H1 (cell line): ENCODE data around the gene CEACAM8. TPM values are rescaled to one million over a fixed set of nuclear protein-coding genes. Genes with fewer than 3 reads are reported as not detected.

Experiments
- CTCF ChIA-PET: fragments of 300-600 bp; sonication (Branson Sonifier 250); formaldehyde crosslinking; loops from one replicate; lab custom pipeline; 2021; ENCODE audit not compliant: partially characterized antibody; lab: Charles Lee
- POLR2A ChIA-PET: fragments of 300-600 bp; sonication (Branson Sonifier 250); formaldehyde crosslinking; loops from one replicate; lab custom pipeline; 2021; ENCODE audit warnings: inconsistent platforms; ENCODE audit not compliant: partially characterized antibody; lab: Charles Lee
- DNase-seq, 2 experiments: peaks; one replicate each; pipeline versions ENCODE4 v3.0.0 to v3.0.0-alpha.2; 2010 to 2022; ENCODE audit warnings: low spot score in 2 of 2, low read depth in 1 of 2, mixed read lengths in 1 of 2
- FAIRE-seq: peaks from 2 replicates; lab custom pipeline; 2011; peaks lifted over from hg19 to GRCh38; lab: Jason Lieb, UNC
- H2AFZ ChIP-seq: 2 replicates; pipeline ENCODE4 v1.8.1; 2012; ENCODE audit warnings: low read length, inconsistent platforms
- H2AK5ac ChIP-seq: 2 replicates; pipeline ENCODE4 v1.6.1; 2013; ENCODE audit warnings: low read depth, low read length
- H2BK120ac ChIP-seq: replicated peaks from 2 replicates; pipeline ENCODE3; 2013; ENCODE audit warnings: low read depth, low read length, inconsistent platforms
- H2BK12ac ChIP-seq: 2 replicates; pipeline ENCODE4 v1.6.1; 2013; ENCODE audit warnings: low read depth, low read length
- H2BK15ac ChIP-seq: 2 replicates; pipeline ENCODE4 v1.6.1; 2013; ENCODE audit warnings: low read length
- H2BK20ac ChIP-seq: 2 replicates; pipeline ENCODE4 v1.6.1; 2013; ENCODE audit warnings: low read length
- H2BK5ac ChIP-seq: 2 replicates; pipeline ENCODE4 v1.6.1; 2013; ENCODE audit warnings: low read depth, low read length
- H3K14ac ChIP-seq: 2 replicates; pipeline ENCODE4 v1.6.1; 2013; ENCODE audit warnings: inconsistent platforms; ENCODE audit not compliant: insufficient read length
- H3K18ac ChIP-seq: 2 replicates; pipeline ENCODE4 v1.6.1; 2013; ENCODE audit warnings: low read length; ENCODE audit errors: extremely low read depth
- H3K23ac ChIP-seq: 2 replicates; pipeline ENCODE4 v1.6.1; 2013; ENCODE audit warnings: inconsistent platforms; ENCODE audit not compliant: insufficient read length
- H3K23me2 ChIP-seq: 2 replicates; pipeline ENCODE4 v1.6.1; 2013; ENCODE audit warnings: low read depth, low read length
- H3K27ac ChIP-seq: 2 replicates; pipeline ENCODE4 v1.6.1; 2011; ENCODE audit warnings: low read depth, low read length, inconsistent platforms
- H3K27me3 ChIP-seq, 4 experiments: replicated peaks in 1 of 4; 1 replicate in 1 of 4; 2 replicates in 3 of 4; pipeline versions ENCODE4 v1.6.1 to v1.8.1; 2011 to 2013; ENCODE audit warnings: low read length in 3 of 4, mild to moderate bottlenecking in 3 of 4, inconsistent platforms in 2 of 4, mixed read lengths in 2 of 4, moderate library complexity in 1 of 4; ENCODE audit not compliant: control insufficient read depth in 3 of 4, insufficient read depth in 3 of 4; ENCODE audit errors: extremely low read depth in 1 of 4
- H3K36me3 ChIP-seq, 4 experiments: 2 replicates each; pipeline versions ENCODE4 v1.6.1 to v1.8.1; 2011 to 2013; ENCODE audit warnings: mild to moderate bottlenecking in 4 of 4, low read length in 3 of 4, moderate library complexity in 2 of 4, control low read depth in 1 of 4, inconsistent platforms in 1 of 4; ENCODE audit not compliant: insufficient read depth in 4 of 4, control insufficient read depth in 2 of 4
- H3K4ac ChIP-seq: replicated peaks from 2 replicates; pipeline ENCODE3; 2013; ENCODE audit warnings: low read length, low read depth, mixed read lengths, inconsistent platforms; ENCODE audit not compliant: insufficient read length
- H3K4me1 ChIP-seq, 4 experiments: replicated peaks in 1 of 4; 1 replicate in 1 of 4; 2 replicates in 3 of 4; pipeline versions ENCODE4 v1.6.1 to v1.8.1; 2011 to 2013; ENCODE audit warnings: low read length in 3 of 4, inconsistent platforms in 2 of 4, mixed read lengths in 1 of 4; ENCODE audit not compliant: insufficient read depth in 4 of 4, control insufficient read depth in 3 of 4
- H3K4me2 ChIP-seq, 2 experiments: 2 replicates each; pipeline versions ENCODE4 v1.6.1 to v1.8.1; 2011 to 2013; ENCODE audit warnings: low read depth in 2 of 2, low read length in 2 of 2, control low read depth in 1 of 2, inconsistent platforms in 1 of 2, mild to moderate bottlenecking in 1 of 2; ENCODE audit not compliant: insufficient read depth in 1 of 2
- H3K4me3 ChIP-seq, 4 experiments: fragments of 200-600, 300-600 bp in 1 of 4; sonication (generic), shearing (Covaris generic), sonication (Bioruptor Twin) in 1 of 4; 2 replicates each; pipeline versions ENCODE4 v1.5.1 to v1.8.1; 2011 to 2016; ENCODE audit warnings: low read length in 4 of 4, low read depth in 3 of 4, control low read depth in 2 of 4, inconsistent platforms in 2 of 4, mild to moderate bottlenecking in 2 of 4, mixed read lengths in 1 of 4, moderate library complexity in 1 of 4; ENCODE audit not compliant: insufficient read depth in 2 of 4; ENCODE audit errors: extremely low read depth in 1 of 4
- H3K56ac ChIP-seq: replicated peaks from 2 replicates; pipeline ENCODE3; 2013; ENCODE audit warnings: low read depth, mild to moderate bottlenecking, mixed read lengths, low read length, inconsistent platforms; ENCODE audit not compliant: insufficient read length
- H3K79me1 ChIP-seq: 2 replicates; pipeline ENCODE4 v1.6.1; 2013; ENCODE audit warnings: low read depth, low read length, control low read depth
- H3K79me2 ChIP-seq, 2 experiments: 2 replicates each; pipeline versions ENCODE4 v1.6.1 to v1.8.1; 2012 to 2013; ENCODE audit warnings: low read length in 2 of 2, mild to moderate bottlenecking in 2 of 2, inconsistent platforms in 1 of 2; ENCODE audit not compliant: insufficient read depth in 2 of 2, control insufficient read depth in 1 of 2
- H3K9ac ChIP-seq, 4 experiments: replicated peaks in 1 of 4; 1 replicate in 1 of 4; 2 replicates in 3 of 4; pipeline versions ENCODE4 v1.6.1 to v1.8.1; 2011 to 2013; ENCODE audit warnings: low read depth in 3 of 4, low read length in 3 of 4, control low read depth in 2 of 4, mild to moderate bottlenecking in 2 of 4, moderate library complexity in 2 of 4, inconsistent platforms in 1 of 4; ENCODE audit errors: extremely low read depth in 1 of 4
- H3K9me3 ChIP-seq, 2 experiments: 2 replicates each; pipeline versions ENCODE4 v1.6.1 to v1.8.1; 2012 to 2013; ENCODE audit warnings: mild to moderate bottlenecking in 2 of 2, moderate library complexity in 2 of 2, control low read depth in 1 of 2, inconsistent platforms in 1 of 2, low read depth in 1 of 2, low read length in 1 of 2, mixed read lengths in 1 of 2; ENCODE audit not compliant: insufficient read depth in 2 of 2
- H4K20me1 ChIP-seq, 2 experiments: replicated peaks in 1 of 2; 2 replicates each; pipeline versions ENCODE3 to v1.8.1; 2011 to 2013; ENCODE audit warnings: inconsistent platforms in 2 of 2, low read length in 2 of 2, mild to moderate bottlenecking in 1 of 2; ENCODE audit not compliant: insufficient read depth in 2 of 2, control insufficient read depth in 1 of 2
- H4K5ac ChIP-seq: 2 replicates; pipeline ENCODE4 v1.6.1; 2013; ENCODE audit warnings: low read length, low read depth, mixed read lengths, inconsistent platforms; ENCODE audit not compliant: insufficient read length
- H4K8ac ChIP-seq: 2 replicates; pipeline ENCODE4 v1.8.0; 2013; ENCODE audit warnings: mild to moderate bottlenecking, moderate library complexity, low read length, inconsistent platforms; ENCODE audit not compliant: insufficient read depth; ENCODE audit errors: extremely low read depth
- H4K91ac ChIP-seq: replicated peaks from 2 replicates; pipeline ENCODE3; 2013; ENCODE audit warnings: low read length, mixed read lengths, inconsistent platforms; ENCODE audit not compliant: insufficient read length
- CBX5 ChIP-seq: fragments of 300-800, 300-1000 bp; sonication (generic); IDR thresholded peaks from 2 replicates; pipeline ENCODE4 v1.7.1; 2016; ENCODE audit warnings: antibody characterized with exemption, low read length, low read depth
- CREB1 ChIP-seq: IDR thresholded peaks from 2 replicates; pipeline ENCODE4 v1.6.1; 2012; ENCODE audit warnings: inconsistent platforms
- JUN ChIP-seq: IDR thresholded peaks from 2 replicates; pipeline ENCODE4 v1.6.1; 2011; ENCODE audit warnings: low read depth, mild to moderate bottlenecking, improper control_type of control experiment, low read length
- JUND ChIP-seq: IDR thresholded peaks from 2 replicates; pipeline ENCODE4 v1.6.1; 2011; ENCODE audit warnings: mild to moderate bottlenecking, improper control_type of control experiment, low read length
- MAFK ChIP-seq: IDR thresholded peaks from 2 replicates; pipeline ENCODE4 v1.6.1; 2012; ENCODE audit warnings: low read depth, mild to moderate bottlenecking, improper control_type of control experiment, low read length
- NANOG ChIP-seq: IDR thresholded peaks from 2 replicates; pipeline ENCODE4 v1.6.1; 2011; ENCODE audit warnings: low read length, low read depth, mild to moderate bottlenecking, inconsistent platforms; ENCODE audit not compliant: insufficient read depth, poor library complexity, severe bottlenecking
- POU5F1 ChIP-seq: IDR thresholded peaks from 2 replicates; pipeline ENCODE4 v1.6.1; 2011; ENCODE audit warnings: low read depth, mild to moderate bottlenecking, low read length, moderate library complexity
- WGBS, 2 experiments: shearing (Covaris generic) in 1 of 2; methylation state at CpG; one replicate each; pipeline versions ENCODE4 v1.1.6 to v1.1.7; 2013 to 2015; ENCODE audit warnings: low lambda C conversion rate in 2 of 2, mixed read lengths in 2 of 2, inconsistent platforms in 1 of 2, low coverage in 1 of 2, missing lambda C conversion rate in 1 of 2; ENCODE audit not compliant: insufficient replicate concordance in 2 of 2, insufficient coverage in 1 of 2, insufficient read length in 1 of 2; ENCODE audit errors: extremely low coverage in 1 of 2, missing lambda C conversion rate in 1 of 2; 5-methylcytosine and 5-hydroxymethylcytosine counted together
- polyA plus RNA-seq, 7 experiments: library from polyadenylated mRNA; depleted of rRNA in 3 of 7; stranded (reverse) in 5 of 7; unstranded in 2 of 7; fragments of >200 nt in 5 of 7; fragments of 200-250 nt in 2 of 7; gene quantifications; 1 replicate in 5 of 7; 2 replicates in 1 of 7; 4 replicates in 1 of 7; pipeline versions ENCODE4 v1.2.1 to v1.2.3, GENCODE V29; 2011 to 2013; ENCODE audit warnings: missing spikeins in 2 of 7, mixed read lengths in 2 of 7
- total RNA-seq: library from RNA; stranded (reverse); fragmentation: NEBNext Ultra II Directional; extraction: Animal tissue kit (Norgen Biotek cat#: 25700); gene quantifications from 2 replicates; pipeline ENCODE4 v1.2.1, GENCODE V29; 2021

CEACAM8 gene
- total and polyA plus RNA-seq, 2 of the 8 experiments (the other 6 are each of a cell fraction or from before 2014, with no cell fraction given): not detected

GRCh38 chr19:42577016-42577415 lies 17.7 kb downstream of the CEACAM8 start:
- TF ChIP-seq NANOG (no peak), JUN (no peak), CBX5 (no peak), JUND (no peak), CREB1 (no peak), MAFK (no peak), POU5F1 (no peak)
- Histone ChIP-seq H4K91ac (no peak overlapping the region), H4K8ac (no peak overlapping the region), H3K56ac (no peak overlapping the region), H2BK20ac (no peak overlapping the region), H2AFZ (no peak overlapping the region), H3K27ac (no peak overlapping the region), H3K79me2 (no peaks in the 10 kb centered on the region), H3K4ac (no peak overlapping the region), H2BK15ac (no peak overlapping the region), H2BK5ac (no peak overlapping the region), H2BK12ac (no peak overlapping the region), H3K18ac (no peak overlapping the region), H2BK120ac (no peak overlapping the region), H3K36me3 (no peaks in the 10 kb centered on the region), H3K4me3 (no peak overlapping the region), H3K27me3 (no peaks in the 10 kb centered on the region), H3K9ac (no peak overlapping the region), H3K4me2 (no peak overlapping the region), H3K23ac (no peak overlapping the region), H3K14ac (no peak overlapping the region), H3K79me1 (no peaks in the 10 kb centered on the region), H3K23me2 (no peaks in the 10 kb centered on the region), H3K4me1 (no peaks in the 10 kb centered on the region; a peak in 1 of 7 replicates), H4K20me1 (no peaks in the 10 kb centered on the region), H4K5ac (no peak overlapping the region), H2AK5ac (no peak overlapping the region), H3K9me3 (peaks cover 4 to 11% of the 10 kb centered on the region in 2 experiments; a peak in 2 of 4 replicates)
- no peak for DNase-seq
- CTCF ChIA-PET: interaction anchor here (0.6 to 2.0 kb wide), 4 partner anchors 19 to 137 kb away, joined by 3 to 7 read pairs (median 5); no protein-coding TSS in a partner anchor
- POLR2A ChIA-PET: no interaction called here
- FAIRE-seq: no peak
- WGBS, 2 experiments: 85% methylated on average over 1 of the region's 1 CpG; no CpG with 5 or more reads in 1 of the 2 experiments
